Neutrophil (primary cell): ENCODE results near the gene LAMC2.

Source experiments
- H3K27ac ChIP-seq: fragments of 200-600 bp; sonication (generic); 2 replicates; pipeline ENCODE4 v1.5.1; 2016; ENCODE audit warnings: mild to moderate bottlenecking, moderate library complexity
- H3K27me3 ChIP-seq: fragments of 200-600 bp; sonication (generic); 2 replicates; pipeline ENCODE4 v1.6.0; 2016; ENCODE audit warnings: mild to moderate bottlenecking
- H3K36me3 ChIP-seq: fragments of 200-600 bp; sonication (generic); 2 replicates; pipeline ENCODE4 v1.5.1; 2017
- H3K4me1 ChIP-seq, 2 experiments: fragments of 200-600 bp in 1 of 2; sonication (generic) in 1 of 2; 1 replicate in 1 of 2; 2 replicates in 1 of 2; pipeline versions ENCODE4 v1.5.1 to v1.6.1; 2013 to 2016; ENCODE audit warnings: low read depth in 1 of 2, low read length in 1 of 2, mild to moderate bottlenecking in 1 of 2, moderate library complexity in 1 of 2; ENCODE audit not compliant: control insufficient read depth in 1 of 2, insufficient read depth in 1 of 2
- H3K4me3 ChIP-seq, 2 experiments: fragments of 200-600 bp in 1 of 2; sonication (generic) in 1 of 2; 1 replicate in 1 of 2; 2 replicates in 1 of 2; pipeline ENCODE4 v1.5.1; 2013 to 2016; ENCODE audit warnings: low read depth in 1 of 2, low read length in 1 of 2, mild to moderate bottlenecking in 1 of 2, moderate library complexity in 1 of 2
- H3K9me3 ChIP-seq: fragments of 200-600 bp; sonication (generic); 2 replicates; pipeline ENCODE4 v1.5.1; 2016
- CTCF ChIP-seq: fragments of 200-600 bp; sonication (generic); IDR thresholded peaks from 2 replicates; pipeline ENCODE4 v1.5.1; 2016; ENCODE audit warnings: antibody characterized with exemption

LAMC2 gene

GRCh38 chr1:183180218-183180617 lies 5.8 kb upstream of the LAMC2 start:
- no peak for TF ChIP-seq CTCF
- Histone ChIP-seq H3K9me3 (no peaks in the 10 kb centered on the region), H3K27ac (no peak overlapping the region)

GRCh38 chr1:183180634-183181056 lies 5.4 kb upstream of the LAMC2 start:
- Histone ChIP-seq H3K36me3 (no peaks in the 10 kb centered on the region), H3K9me3 (no peaks in the 10 kb centered on the region), H3K27ac (no peak overlapping the region), H3K4me3 (no peak overlapping the region), H3K4me1 (no peaks in the 10 kb centered on the region), H3K27me3 (peaks cover 15% of the 10 kb centered on the region)
- no peak for TF ChIP-seq CTCF

More at GRCh38 chr1:183180218-183180617, 5.8 kb upstream of the LAMC2 start:
- Histone ChIP-seq H3K4me3 (no peak overlapping the region), H3K36me3 (no peaks in the 10 kb centered on the region), H3K4me1 (no peaks in the 10 kb centered on the region), H3K27me3 (peaks cover 11% of the 10 kb centered on the region)

- Histone ChIP-seq H3K4me1 (peaks cover 0 to 5% of the 10 kb centered on the region in 2 experiments), H3K9me3 (no peaks in the 10 kb centered on the region), H3K4me3 (no peak overlapping the region), H3K36me3 (no peaks in the 10 kb centered on the region), H3K27ac (no peak overlapping the region), H3K27me3 (peaks cover 73% of the 10 kb centered on the region)
- no peak for TF ChIP-seq CTCF
These were observed 777 bp downstream of the LAMC2 start for GRCh38 chr1:183186841-183187240.

- H3K36me3 ChIP-seq, result no peaks in the 10 kb centered on the region
These were observed 2.2 kb downstream of the LAMC2 start for GRCh38 chr1:183188240-183188639.

GRCh38 chr1:183191833-183192232 lies 5.8 kb downstream of the LAMC2 start:
- no peak overlapping the region for H3K4me3 ChIP-seq
- no peaks in the 10 kb centered on the region for H3K9me3 ChIP-seq
- peaks cover 67% of the 10 kb centered on the region for H3K27me3 ChIP-seq
- H3K4me1 ChIP-seq, result no peaks in the 10 kb centered on the region
- TF ChIP-seq CTCF, result no peak
- no peaks in the 10 kb centered on the region for H3K36me3 ChIP-seq
- H3K27ac ChIP-seq, result no peak overlapping the region

More at GRCh38 chr1:183188240-183188639, 2.2 kb downstream of the LAMC2 start:
- Histone ChIP-seq H3K4me1 (peaks cover 0 to 5% of the 10 kb centered on the region in 2 experiments), H3K4me3 (no peak overlapping the region), H3K27me3 (peaks cover 75% of the 10 kb centered on the region), H3K9me3 (no peaks in the 10 kb centered on the region), H3K27ac (no peak overlapping the region)
- no peak for TF ChIP-seq CTCF
